Fibroblast of lung (primary cell): ENCODE results near the gene C1QTNF7.

Experiments
- EZH2 ChIP-seq: IDR thresholded peaks from 2 replicates; pipeline ENCODE4 v1.5.1; 2012; ENCODE audit warnings: low read length, control low read depth, mild to moderate bottlenecking; ENCODE audit errors: missing control alignments
- TF ChIP-seq, protein P1 (sequence below), 2 donors: IDR thresholded peaks in 1 of 2; conservative IDR thresholded peaks in 1 of 2; 1 replicate in 1 of 2; 2 replicates in 1 of 2; pipeline ENCODE4 v1.5.1; 2011 to 2012; ENCODE audit warnings: low read length in 2 of 2, control low read depth in 1 of 2, inconsistent platforms in 1 of 2, low read depth in 1 of 2, mild to moderate bottlenecking in 1 of 2

DNA sequence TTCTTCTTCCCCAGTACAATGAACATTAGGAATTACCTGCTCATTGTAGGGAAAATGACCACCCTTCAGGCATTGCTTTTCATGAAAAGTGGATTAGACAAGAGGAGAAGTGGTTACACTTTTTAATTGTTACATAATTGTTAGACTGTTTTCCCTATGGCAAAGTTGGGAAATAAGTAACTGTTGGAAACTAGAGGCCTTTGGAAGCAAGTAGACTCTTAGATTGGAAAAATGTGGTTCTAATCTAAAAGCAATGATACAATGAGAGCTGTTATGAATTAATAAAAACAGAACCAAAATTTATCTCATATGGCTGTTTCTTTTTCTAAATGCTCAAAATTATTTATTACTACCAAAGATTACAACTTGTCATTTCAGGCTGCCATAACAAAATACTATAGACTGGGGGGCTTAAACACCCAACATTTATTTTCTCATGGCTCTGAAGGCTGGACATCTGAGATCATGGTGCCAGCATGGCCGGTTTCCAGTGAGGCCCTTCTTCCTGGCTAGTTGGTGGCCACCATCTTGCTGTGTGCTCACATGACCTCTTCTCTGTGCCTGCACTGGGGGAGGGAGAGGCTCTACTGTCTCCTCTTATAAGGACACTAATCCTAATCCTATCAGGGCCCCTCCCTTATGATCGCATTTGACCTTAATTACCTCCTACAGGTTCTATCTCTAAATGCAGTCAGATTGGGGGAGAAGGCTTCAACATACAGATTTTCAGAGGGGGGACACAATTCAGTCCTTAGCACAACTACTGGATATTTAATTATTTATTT lies 54.3 kb downstream of the C1QTNF7 start:
- TF ChIP-seq, protein P1, sequence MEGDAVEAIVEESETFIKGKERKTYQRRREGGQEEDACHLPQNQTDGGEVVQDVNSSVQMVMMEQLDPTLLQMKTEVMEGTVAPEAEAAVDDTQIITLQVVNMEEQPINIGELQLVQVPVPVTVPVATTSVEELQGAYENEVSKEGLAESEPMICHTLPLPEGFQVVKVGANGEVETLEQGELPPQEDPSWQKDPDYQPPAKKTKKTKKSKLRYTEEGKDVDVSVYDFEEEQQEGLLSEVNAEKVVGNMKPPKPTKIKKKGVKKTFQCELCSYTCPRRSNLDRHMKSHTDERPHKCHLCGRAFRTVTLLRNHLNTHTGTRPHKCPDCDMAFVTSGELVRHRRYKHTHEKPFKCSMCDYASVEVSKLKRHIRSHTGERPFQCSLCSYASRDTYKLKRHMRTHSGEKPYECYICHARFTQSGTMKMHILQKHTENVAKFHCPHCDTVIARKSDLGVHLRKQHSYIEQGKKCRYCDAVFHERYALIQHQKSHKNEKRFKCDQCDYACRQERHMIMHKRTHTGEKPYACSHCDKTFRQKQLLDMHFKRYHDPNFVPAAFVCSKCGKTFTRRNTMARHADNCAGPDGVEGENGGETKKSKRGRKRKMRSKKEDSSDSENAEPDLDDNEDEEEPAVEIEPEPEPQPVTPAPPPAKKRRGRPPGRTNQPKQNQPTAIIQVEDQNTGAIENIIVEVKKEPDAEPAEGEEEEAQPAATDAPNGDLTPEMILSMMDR (conservative IDR thresholded peaks at IDR 0.05 in 1 of 2, IDR thresholded peaks at IDR 0.05 in 1 of 2; ENCODE audit: low read depth in 1 of 2, low read length in 2 of 2), result no peak
- no peak for TF ChIP-seq EZH2
